ENCODE data around the gene PURA.
"Not testable (repeated sequence)": the region's sequence is repeated elsewhere in the genome, so short reads cannot be mapped to it uniquely, and the experiment has no call there.

PURA gene

DNA sequence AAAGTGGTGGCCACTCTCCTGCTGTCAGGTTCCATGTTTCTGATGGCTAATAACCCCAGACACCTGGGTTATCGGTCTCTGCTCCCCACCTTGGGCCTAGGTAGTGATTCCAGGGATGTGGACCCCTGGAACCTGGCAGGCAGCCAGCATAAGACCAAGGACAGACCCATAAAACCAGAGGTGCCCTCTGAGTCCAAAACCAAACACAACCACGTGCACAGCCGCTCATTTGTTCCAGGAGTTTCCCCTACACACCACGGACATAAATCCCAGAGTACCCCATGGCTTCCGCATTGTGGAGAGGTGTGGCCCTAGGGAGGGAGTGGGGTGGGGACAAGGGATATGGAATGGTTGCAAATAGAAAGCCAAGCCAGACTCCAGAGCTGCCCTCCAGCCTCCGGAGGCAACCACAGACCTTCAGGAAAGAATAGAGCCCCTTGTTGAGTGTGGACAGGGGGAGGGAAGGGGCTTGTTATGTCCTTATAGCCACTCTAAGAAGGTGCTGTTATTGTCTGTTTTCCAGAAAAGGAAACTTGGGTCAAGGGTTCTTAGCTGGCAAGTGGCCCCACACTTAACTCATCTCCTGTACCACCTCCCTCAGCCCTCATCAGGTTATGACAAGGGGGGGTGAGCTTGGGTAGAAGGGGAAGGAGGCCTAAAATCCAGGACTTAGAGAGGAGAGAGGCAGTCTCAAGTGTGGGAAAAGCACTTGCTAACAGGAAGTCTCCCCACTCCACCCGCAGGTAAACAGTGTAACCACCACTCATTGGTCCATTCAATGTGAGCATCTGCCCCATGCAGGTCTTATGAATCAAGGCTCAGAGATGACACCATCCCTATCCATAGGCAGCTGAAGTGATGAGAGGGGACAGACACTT, 37.5 kb downstream of the PURA start:
- Mint-ChIP-seq H3K27ac (no peak overlapping the region), H3K4me3 (no peak overlapping the region), H3K36me3 (no peaks in the 10 kb centered on the region), H3K27me3 (peaks cover 37% of the 10 kb centered on the region), H3K9me3 (no peaks in the 10 kb centered on the region), H3K4me1 (peaks cover 7% of the 10 kb centered on the region)
- CTCF ChIA-PET: interaction anchor here (5.2 to 9.2 kb wide), 2 partner anchors 8 to 78 kb away, joined by 27 to 112 read pairs; no protein-coding TSS in a partner anchor
- DNase-seq: no peak

DNA sequence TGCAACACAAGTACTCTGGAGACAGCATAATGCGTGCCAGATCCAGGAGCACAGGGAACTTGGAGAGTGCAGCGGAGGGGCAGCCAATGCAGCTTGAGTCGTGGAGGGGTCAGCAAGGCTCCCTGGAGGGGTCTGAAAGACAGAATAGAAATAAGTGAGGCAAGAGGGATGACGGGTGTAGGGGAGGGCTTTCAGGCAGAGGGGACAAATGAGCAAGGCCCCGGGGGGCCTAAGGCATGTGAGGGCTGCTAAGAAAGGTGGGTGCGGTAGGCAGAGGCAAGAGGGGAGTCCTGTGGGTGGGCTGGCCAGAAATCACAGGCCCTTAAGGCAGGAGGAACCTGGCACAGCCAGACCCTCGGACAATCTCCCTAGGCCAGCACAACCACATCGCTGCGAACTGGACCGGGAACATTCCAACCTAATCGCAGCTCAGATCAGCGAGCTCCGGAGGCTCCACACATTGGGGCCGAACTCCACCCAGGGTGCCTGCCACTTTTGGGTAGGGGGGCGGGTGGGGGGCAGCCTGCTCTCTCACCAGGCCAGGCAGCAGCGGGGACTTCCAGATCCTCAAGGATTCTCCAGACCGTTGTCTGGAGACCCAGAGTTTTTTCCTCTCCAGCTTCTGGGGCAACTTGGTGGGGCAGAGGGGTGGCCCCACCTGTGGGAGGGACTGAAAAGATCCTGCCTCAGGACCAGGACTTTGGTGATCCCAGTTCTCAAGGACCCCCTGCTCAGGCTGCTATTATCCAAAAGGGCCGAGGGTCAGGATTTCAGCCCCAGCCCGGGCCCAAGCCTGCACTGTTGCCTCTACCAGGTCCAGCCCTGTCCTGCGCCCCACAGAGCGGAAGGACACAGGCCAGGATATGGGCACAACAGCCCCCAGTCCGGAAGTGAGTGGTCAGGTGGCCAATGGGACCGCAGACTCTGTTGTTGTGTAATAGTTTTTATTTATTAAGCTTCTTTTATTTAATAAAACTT, 38.4 kb downstream of the PURA start:
- H3K9me3 Mint-ChIP-seq: no peaks in the 10 kb centered on the region
- peaks cover 12% of the 10 kb centered on the region for H3K4me1 Mint-ChIP-seq
- peaks cover 27% of the 10 kb centered on the region for H3K27me3 Mint-ChIP-seq
- CTCF ChIA-PET: interaction anchor here (1.3 to 9.2 kb wide), 3 partner anchors 9 to 79 kb away, joined by 3 to 112 read pairs (median 27); no protein-coding TSS in a partner anchor
- H3K36me3 Mint-ChIP-seq: no peaks in the 10 kb centered on the region
- H3K27ac Mint-ChIP-seq: no peak overlapping the region
- H3K4me3 Mint-ChIP-seq: no peak overlapping the region
- no peak for DNase-seq

DNA sequence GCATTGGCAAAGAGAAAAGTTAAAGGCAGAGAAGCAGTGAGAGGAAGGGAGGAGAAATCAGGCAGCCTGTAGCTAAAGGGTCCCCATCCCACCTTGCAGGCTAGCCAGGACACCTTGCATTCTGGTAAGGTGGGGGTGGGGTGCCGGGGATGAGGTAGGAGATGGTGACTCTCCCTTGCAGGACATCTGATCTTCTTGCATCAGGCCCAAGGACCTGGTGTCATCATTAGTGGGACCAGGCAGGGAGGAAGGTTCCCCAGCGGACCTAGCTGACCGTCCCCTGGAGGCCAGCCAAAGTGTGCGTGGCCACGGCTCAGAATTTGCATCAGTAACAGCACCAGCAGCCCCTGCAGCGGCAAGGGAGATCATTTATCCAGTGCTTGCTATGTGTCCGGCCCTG, 39.3 kb downstream of the PURA start:
- Mint-ChIP-seq H3K27me3 (peaks cover 18% of the 10 kb centered on the region), H3K4me3 (no peak overlapping the region), H3K27ac (no peak overlapping the region), H3K4me1 (peaks cover 14% of the 10 kb centered on the region), H3K9me3 (no peaks in the 10 kb centered on the region), H3K36me3 (no peaks in the 10 kb centered on the region)
- DNase-seq: no peak
- CTCF ChIA-PET: interaction anchor here (1.0 to 9.2 kb wide), 4 partner anchors 10 to 388 kb away, joined by 3 to 112 read pairs (median 15); no protein-coding TSS in a partner anchor

DNA sequence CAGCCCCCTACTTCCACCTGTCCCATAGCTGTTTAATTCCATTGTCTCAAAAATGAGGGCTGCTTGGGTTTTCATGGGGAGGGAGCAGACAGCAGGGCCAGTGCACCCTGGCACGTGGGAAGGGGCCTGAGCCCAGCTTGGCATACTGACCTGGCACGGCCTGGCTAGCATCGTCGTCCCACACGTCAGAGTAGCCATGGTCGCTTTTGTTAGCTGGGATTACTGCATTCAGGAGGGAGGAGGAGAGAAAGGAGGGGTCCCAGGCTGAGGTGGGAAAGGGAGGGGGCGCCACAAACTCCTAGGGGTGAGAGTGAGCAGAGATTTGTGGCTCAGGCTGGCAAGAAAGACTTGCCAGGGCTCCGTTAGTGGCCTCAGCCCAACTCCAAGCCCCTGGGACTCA, 40.0 kb downstream of the PURA start:
- Mint-ChIP-seq H3K4me1 (peaks cover 14% of the 10 kb centered on the region), H3K4me3 (no peak overlapping the region), H3K36me3 (no peaks in the 10 kb centered on the region), H3K27ac (no peak overlapping the region), H3K27me3 (peaks cover 14% of the 10 kb centered on the region), H3K9me3 (no peaks in the 10 kb centered on the region)
- CTCF ChIA-PET: interaction anchor here (1.0 to 9.2 kb wide), 5 partner anchors 8 to 388 kb away, joined by 3 to 112 read pairs (median 11); no protein-coding TSS in a partner anchor
- no peak for DNase-seq

DNA sequence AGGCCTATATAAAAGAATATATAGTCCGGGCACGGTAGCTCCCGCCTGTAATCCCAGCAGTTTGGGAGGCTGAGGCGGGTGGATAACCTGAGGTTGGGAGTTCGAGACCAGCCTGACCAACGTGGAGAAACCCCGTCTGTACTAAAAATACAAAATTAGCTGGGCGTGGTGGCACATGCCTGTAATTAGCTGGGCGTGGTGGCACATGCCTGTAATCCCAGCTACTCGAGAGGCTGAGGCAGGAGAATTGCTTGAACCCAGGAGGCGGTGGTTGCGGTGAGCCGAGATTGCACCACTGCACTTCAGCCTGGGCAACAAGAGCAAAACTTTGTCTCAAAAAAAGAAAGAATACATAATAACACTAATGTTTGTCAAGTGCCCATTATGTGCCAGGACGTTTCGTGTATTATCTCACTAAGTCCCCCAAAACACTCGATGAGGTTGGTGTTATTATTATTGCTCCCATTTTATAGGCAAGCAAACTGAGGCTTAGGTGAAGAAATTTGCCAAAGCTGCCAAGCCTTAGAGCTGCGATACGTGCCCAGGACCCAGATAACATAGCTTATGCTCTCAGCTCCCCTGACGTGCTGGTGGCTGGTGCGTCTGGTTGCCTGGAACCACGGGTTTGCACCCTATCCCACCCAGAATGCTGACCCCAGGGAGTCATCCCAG, 40.9 kb downstream of the PURA start:
- CTCF ChIA-PET: interaction anchor here (0.9 to 9.2 kb wide), 9 partner anchors 9 to 368 kb away, joined by 3 to 112 read pairs (median 4); no protein-coding TSS in a partner anchor
- H3K36me3 Mint-ChIP-seq, H3K9me3 Mint-ChIP-seq, H3K27me3 Mint-ChIP-seq, H3K27ac Mint-ChIP-seq, H3K4me3 Mint-ChIP-seq, DNase-seq: not testable (repeated sequence)
- H3K4me1 Mint-ChIP-seq: peaks cover 14% of the 10 kb centered on the region

DNA sequence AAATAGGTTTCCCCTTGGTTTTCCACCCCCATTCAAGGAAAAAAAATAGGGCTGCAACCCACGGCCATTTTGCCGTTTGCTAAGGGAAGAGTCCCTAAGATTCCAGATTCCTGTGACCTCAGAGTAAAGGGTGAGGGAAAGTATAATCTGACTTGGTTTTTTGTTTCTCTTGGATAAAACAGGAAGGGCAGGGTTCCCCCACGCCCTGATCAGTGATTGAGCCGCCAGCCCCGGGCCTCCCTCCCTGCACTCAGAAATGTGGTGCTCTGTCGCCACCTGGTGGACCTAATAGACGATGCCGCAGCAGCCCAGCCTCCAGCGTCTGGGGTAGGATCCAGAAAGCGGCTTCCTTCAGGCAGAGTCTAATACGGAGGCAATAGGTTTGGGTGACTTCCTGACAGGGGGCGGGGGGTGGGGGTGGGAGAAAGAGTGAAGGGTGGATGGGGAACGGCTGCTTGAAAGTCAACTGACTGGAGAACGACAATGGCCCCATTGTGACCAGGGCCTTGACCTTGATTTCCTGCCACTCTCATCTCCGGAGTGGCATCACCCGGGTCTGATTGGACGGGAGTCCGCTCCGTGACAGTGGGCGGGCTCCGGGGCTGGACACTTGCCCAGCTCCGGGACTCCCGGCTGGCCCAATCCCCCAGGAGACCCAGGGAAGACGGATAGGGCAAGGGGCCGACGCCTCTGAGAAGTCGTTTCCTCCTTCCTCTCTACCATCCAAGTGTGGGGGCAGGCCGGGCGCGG, 43.3 kb downstream of the PURA start:
- Mint-ChIP-seq H3K36me3 (no peaks in the 10 kb centered on the region), H3K4me1 (peaks cover 10% of the 10 kb centered on the region), H3K4me3 (no peak overlapping the region), H3K27ac (no peak overlapping the region), H3K9me3 (no peaks in the 10 kb centered on the region), H3K27me3 (peaks cover 7% of the 10 kb centered on the region)
- peak; percentile 90 for DNase-seq
- CTCF ChIA-PET: interaction anchor here (0.8 to 9.2 kb wide), 4 partner anchors 11 to 188 kb away, joined by 3 to 112 read pairs (median 8); no protein-coding TSS in a partner anchor

DNA sequence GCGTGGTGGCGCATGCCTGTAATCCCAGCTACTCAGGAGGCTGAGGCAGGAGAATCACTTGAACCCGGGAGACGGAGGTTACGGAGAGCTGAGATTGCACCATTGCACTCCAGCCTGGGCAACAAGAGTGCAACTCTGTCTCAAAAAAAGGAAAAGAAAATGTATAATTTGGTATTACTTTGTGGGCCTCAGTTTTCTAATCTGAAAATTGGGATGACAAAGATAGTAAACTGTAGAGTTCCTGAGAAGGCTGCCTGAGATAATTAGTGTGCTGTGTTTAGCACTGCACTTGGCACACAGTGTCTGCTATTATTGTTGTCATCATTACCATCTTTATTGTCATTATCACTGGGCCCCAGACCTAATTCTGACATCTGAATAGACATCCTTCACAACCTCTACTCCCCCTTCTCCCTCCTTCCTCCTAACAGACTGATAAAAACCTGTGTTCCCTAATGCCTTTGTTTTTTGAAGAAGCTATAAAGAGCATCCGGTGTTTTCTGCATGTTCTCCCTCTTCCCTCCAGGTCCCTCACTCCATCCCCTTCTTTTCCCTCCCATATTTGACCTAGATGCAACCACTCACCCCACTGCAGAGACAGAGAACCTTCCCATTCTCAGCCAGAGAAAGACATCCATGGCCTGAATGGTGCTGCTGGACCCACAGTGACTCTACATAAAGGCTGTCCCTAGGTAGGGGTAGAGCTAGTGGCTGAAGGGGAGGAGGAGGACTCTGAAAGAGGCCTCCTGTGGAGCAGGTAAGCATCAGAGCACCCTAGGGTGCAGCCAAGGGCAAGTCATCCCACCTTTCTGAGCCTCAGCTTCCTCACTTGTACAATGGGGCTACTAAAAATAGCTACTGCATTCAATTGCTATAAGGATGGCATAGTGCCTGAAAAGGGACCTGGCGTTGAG, 45.4 kb downstream of the PURA start:
- Mint-ChIP-seq H3K4me3 (no peak overlapping the region), H3K4me1 (peaks cover 10% of the 10 kb centered on the region), H3K9me3 (no peaks in the 10 kb centered on the region), H3K36me3 (no peaks in the 10 kb centered on the region), H3K27ac (no peak overlapping the region), H3K27me3 (peaks cover 10% of the 10 kb centered on the region)
- no peak for DNase-seq
- CTCF ChIA-PET: interaction anchor here (0.8 to 9.2 kb wide), 8 partner anchors 13 to 372 kb away, joined by 3 to 112 read pairs (median 5); no protein-coding TSS in a partner anchor

DNA sequence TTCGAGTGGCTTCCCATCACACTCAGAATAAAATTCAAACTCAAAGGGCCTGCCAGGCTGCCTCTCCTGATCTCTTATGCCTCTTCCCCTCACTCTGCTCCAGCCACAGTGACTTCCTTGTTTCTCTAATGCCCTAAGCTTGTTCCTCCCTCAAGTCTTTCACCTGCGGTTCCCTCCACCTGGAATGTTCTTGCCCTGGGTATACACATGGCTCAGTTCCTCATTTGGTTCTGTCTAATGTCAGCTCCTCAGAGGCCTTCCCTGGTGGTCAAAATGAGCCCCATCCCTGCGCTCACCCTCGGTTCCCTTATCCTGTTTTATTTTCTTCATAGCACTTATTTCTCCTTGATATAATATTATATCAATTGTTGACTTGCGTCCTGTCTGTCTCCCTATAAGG, 48.4 kb downstream of the PURA start:
- Mint-ChIP-seq H3K27me3 (peaks cover 15% of the 10 kb centered on the region), H3K4me3 (no peak overlapping the region), H3K27ac (no peak overlapping the region), H3K9me3 (no peaks in the 10 kb centered on the region), H3K4me1 (peaks cover 2% of the 10 kb centered on the region), H3K36me3 (no peaks in the 10 kb centered on the region)
- CTCF ChIA-PET: interaction anchor here (0.5 to 1.4 kb wide), 3 partner anchors 18 to 226 kb away, joined by 3 to 4 read pairs (median 4); no protein-coding TSS in a partner anchor
- no peak for DNase-seq

DNA sequence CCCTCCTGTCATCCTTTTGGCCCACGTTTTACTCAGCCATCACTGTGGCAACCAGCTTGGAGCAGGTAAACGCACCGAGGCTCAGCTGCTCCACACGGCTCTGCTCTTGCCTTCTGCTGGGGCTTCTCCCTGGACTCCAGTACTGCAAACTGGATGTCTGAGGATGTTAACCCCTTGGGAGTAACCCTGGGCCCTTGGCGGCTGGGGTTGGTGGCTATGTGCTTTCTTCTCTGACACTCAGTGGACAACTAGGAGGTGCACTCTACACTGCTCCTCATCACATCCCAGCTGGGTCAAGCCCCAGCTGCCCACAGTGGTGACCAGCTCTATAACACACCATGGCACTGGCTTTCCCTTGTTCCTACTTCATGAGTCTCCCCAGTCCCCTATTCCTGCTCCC, 48.9 kb downstream of the PURA start:
- Mint-ChIP-seq H3K27ac (no peak overlapping the region), H3K4me3 (no peak overlapping the region), H3K27me3 (peaks cover 15% of the 10 kb centered on the region), H3K4me1 (no peaks in the 10 kb centered on the region), H3K36me3 (no peaks in the 10 kb centered on the region), H3K9me3 (no peaks in the 10 kb centered on the region)
- CTCF ChIA-PET: interaction anchor here (1.4 kb wide), 1 partner anchor 19 kb away, joined by 4 read pairs; no protein-coding TSS in a partner anchor
- no peak for DNase-seq

GRCh38 chr5:140165101-140165922, 51.4 kb downstream of the PURA start:
- no peak overlapping the region for H3K27ac Mint-ChIP-seq
- H3K4me3 Mint-ChIP-seq: no peak overlapping the region
- H3K9me3 Mint-ChIP-seq: no peaks in the 10 kb centered on the region
- CTCF ChIA-PET: no interaction called here
- H3K27me3 Mint-ChIP-seq: peaks cover 15% of the 10 kb centered on the region
- H3K4me1 Mint-ChIP-seq: no peaks in the 10 kb centered on the region
- DNase-seq: no peak
- H3K36me3 Mint-ChIP-seq: no peaks in the 10 kb centered on the region

DNA sequence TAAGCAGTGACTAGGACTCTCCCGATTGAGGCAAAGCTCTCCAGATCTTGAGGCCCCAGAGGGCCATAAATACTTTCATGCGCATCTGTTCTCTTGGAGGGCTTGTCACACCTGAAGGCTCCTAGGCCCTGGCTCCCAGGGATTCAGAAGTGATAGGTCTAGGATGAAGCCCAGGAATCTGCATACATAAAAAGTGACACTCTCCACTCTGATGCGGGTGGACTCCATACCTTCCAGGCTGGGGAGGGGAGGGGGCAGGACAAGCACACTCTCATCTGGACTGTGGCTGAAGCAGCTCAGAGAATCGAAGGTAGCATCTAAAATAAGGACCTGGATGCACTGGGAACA, 52.0 kb downstream of the PURA start:
- DNase-seq: no peak
- no peak overlapping the region for H3K27ac Mint-ChIP-seq
- no peak overlapping the region for H3K4me3 Mint-ChIP-seq
- H3K27me3 Mint-ChIP-seq: peaks cover 15% of the 10 kb centered on the region
- H3K9me3 Mint-ChIP-seq: no peaks in the 10 kb centered on the region
- H3K4me1 Mint-ChIP-seq: no peaks in the 10 kb centered on the region
- CTCF ChIA-PET: no interaction called here
- H3K36me3 Mint-ChIP-seq: no peaks in the 10 kb centered on the region

DNA sequence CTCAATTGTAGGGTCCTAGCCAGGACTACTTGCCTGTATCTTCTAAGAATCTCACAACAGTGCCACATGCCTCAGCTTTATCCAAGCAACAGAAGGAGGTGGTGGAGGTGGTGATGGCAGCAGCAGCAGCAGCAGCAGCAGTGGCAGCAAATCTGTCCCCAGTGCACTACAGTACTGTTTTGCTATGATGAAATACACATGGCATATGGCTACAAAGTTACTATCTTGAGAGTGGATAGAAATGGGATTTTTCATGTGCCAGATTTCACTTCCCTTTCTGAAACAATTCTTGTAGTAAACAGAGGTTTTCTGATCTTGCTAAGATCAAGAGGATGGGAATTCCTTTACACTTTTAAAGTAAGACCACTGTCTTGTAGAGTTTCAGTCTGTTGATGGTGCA, 53.0 kb downstream of the PURA start:
- Mint-ChIP-seq H3K27me3 (peaks cover 15% of the 10 kb centered on the region), H3K36me3 (no peaks in the 10 kb centered on the region), H3K4me3 (no peak overlapping the region), H3K9me3 (no peaks in the 10 kb centered on the region), H3K4me1 (no peaks in the 10 kb centered on the region), H3K27ac (no peak overlapping the region)
- CTCF ChIA-PET: no interaction called here
- no peak for DNase-seq
